ENCODE data around the gene SLC10A7.

- TF ChIP-seq CTCF (conservative IDR thresholded peaks at IDR 0.05 in 1 of 2, IDR thresholded peaks at IDR 0.05 in 1 of 2; ENCODE audit: low read depth in 1 of 2, low read length in 2 of 2) = no peak
- no peak for TF ChIP-seq EZH2 (IDR thresholded peaks at IDR 0.05; ENCODE audit: low read length, missing control alignments)
Observed at GRCh38 chr4:146275370-146275769, 246.4 kb downstream of the SLC10A7 start.
